LoVo (cell line): ENCODE results near the gene TNFRSF14.
A peak's percentile ranks its signal among the peaks of the same experiment; 100 is the strongest.
"Not testable (repeated sequence)": the region's sequence is repeated elsewhere in the genome, so short reads cannot be mapped to it uniquely, and the experiment has no call there.

ENCODE experiments used
- DNase-seq: peaks from one replicate; pipeline ENCODE4 v3.0.0-alpha.2; 2016; ENCODE audit warnings: low spot score

TNFRSF14 gene

GRCh38 chr1:2539312-2539907, 16.8 kb upstream of the TNFRSF14 start:
- no peak for DNase-seq

- no peak for DNase-seq
These were observed 15.2 kb upstream of the TNFRSF14 start for GRCh38 chr1:2540816-2541492.

GRCh38 chr1:2541619-2542245, 14.4 kb upstream of the TNFRSF14 start:
- DNase-seq = peak; percentile 58

GRCh38 chr1:2542246-2542915, 13.8 kb upstream of the TNFRSF14 start:
- no peak for DNase-seq

GRCh38 chr1:2543543-2544092, 12.6 kb upstream of the TNFRSF14 start:
- DNase-seq = no peak

GRCh38 chr1:2544093-2544874, 11.9 kb upstream of the TNFRSF14 start:
- no peak for DNase-seq

- DNase-seq = no peak
These were observed 11.1 kb upstream of the TNFRSF14 start for GRCh38 chr1:2544875-2545640.

- DNase-seq = peak; percentile 87
These were observed 10.2 kb upstream of the TNFRSF14 start for GRCh38 chr1:2545754-2546514.

GRCh38 chr1:2546515-2547209, 9.5 kb upstream of the TNFRSF14 start:
- peak; percentile 93 for DNase-seq

- no peak for DNase-seq
These were observed 8.7 kb upstream of the TNFRSF14 start for GRCh38 chr1:2547210-2548067.

- DNase-seq = peak; percentile 87
These were observed 8.0 kb upstream of the TNFRSF14 start for GRCh38 chr1:2548068-2548589.

- DNase-seq = not testable (repeated sequence)
These were observed 6.7 kb upstream of the TNFRSF14 start for GRCh38 chr1:2549367-2550029.

- not testable (repeated sequence) for DNase-seq
These were observed 5.8 kb upstream of the TNFRSF14 start for GRCh38 chr1:2550309-2550861.

- not testable (repeated sequence) for DNase-seq
These were observed 4.6 kb upstream of the TNFRSF14 start for GRCh38 chr1:2551544-2551943.

GRCh38 chr1:2552189-2552588, 4.0 kb upstream of the TNFRSF14 start:
- DNase-seq = no peak

GRCh38 chr1:2553076-2553475, 3.1 kb upstream of the TNFRSF14 start:
- not testable (repeated sequence) for DNase-seq

GRCh38 chr1:2553871-2554620, 2.1 kb upstream of the TNFRSF14 start:
- DNase-seq = no peak
